Effector memory CD4-positive, alpha-beta T cell (primary cell): Measurements from ENCODE around the gene ZFAND2B.

Experiments
- DNase-seq, 3 donors: peaks; one replicate each; pipeline ENCODE4 v3.0.0-alpha.2; 2020
- H3K27ac ChIP-seq: 2 replicates; pipeline ENCODE4 v1.7.0; 2013; ENCODE audit warnings: mild to moderate bottlenecking, low read length, moderate library complexity; ENCODE audit not compliant: insufficient read depth, poor library complexity, severe bottlenecking
- H3K27me3 ChIP-seq: replicated peaks from 2 replicates; pipeline ENCODE4 v1.7.0; 2013; ENCODE audit warnings: mild to moderate bottlenecking, low read length; ENCODE audit not compliant: insufficient read depth, control insufficient read depth, poor library complexity, severe bottlenecking
- H3K36me3 ChIP-seq: 2 replicates; pipeline ENCODE4 v1.7.0; 2013; ENCODE audit warnings: mild to moderate bottlenecking, low read length, moderate library complexity; ENCODE audit not compliant: control insufficient read depth, insufficient read depth
- H3K4me1 ChIP-seq: 2 replicates; pipeline ENCODE4 v1.7.0; 2013; ENCODE audit warnings: low read length, mild to moderate bottlenecking; ENCODE audit not compliant: control insufficient read depth, insufficient read depth, poor library complexity, severe bottlenecking
- H3K4me3 ChIP-seq: 2 replicates; pipeline ENCODE4 v1.7.0; 2013; ENCODE audit warnings: low read length, low read depth, mild to moderate bottlenecking; ENCODE audit not compliant: insufficient read depth, poor library complexity, severe bottlenecking
- H3K9me3 ChIP-seq: 2 replicates; pipeline ENCODE4 v1.7.0; 2013; ENCODE audit warnings: mild to moderate bottlenecking, low read length, moderate library complexity; ENCODE audit not compliant: control insufficient read depth

Gene ZFAND2B

GRCh38 chr2:219245148-219245898, 38.7 kb downstream of the ZFAND2B start, which contains the start of the genes GLB1L and STK16:
GLB1L (minus strand) TSS chr2:219245444; CDS start chr2:219243573, 1,871 bp downstream.
STK16 (plus strand) TSS chr2:219245479; CDS start chr2:219246000, 521 bp downstream.
- Histone ChIP-seq H3K9me3 (no peaks in the 10 kb centered on the region), H3K27ac (peak within 1 kb of the TSS; percentile 95), H3K4me3 (peak within 1 kb of the TSS; percentile 93), H3K27me3 (no peaks in the 10 kb centered on the region), H3K36me3 (peaks cover 7% of the 10 kb centered on the region), H3K4me1 (peaks cover 54% of the 10 kb centered on the region)
- peak; percentile 70 to 80 (median 78) for DNase-seq

- Histone ChIP-seq H3K4me3 (peak overlapping the region; percentile 93), H3K36me3 (peaks cover 12% of the 10 kb centered on the region), H3K4me1 (peaks cover 58% of the 10 kb centered on the region), H3K27ac (peak overlapping the region; percentile 95), H3K27me3 (no peaks in the 10 kb centered on the region), H3K9me3 (no peaks in the 10 kb centered on the region)
- DNase-seq = no peak
Observed at GRCh38 chr2:219245899-219246230, 39.3 kb downstream of the ZFAND2B start.

DNA sequence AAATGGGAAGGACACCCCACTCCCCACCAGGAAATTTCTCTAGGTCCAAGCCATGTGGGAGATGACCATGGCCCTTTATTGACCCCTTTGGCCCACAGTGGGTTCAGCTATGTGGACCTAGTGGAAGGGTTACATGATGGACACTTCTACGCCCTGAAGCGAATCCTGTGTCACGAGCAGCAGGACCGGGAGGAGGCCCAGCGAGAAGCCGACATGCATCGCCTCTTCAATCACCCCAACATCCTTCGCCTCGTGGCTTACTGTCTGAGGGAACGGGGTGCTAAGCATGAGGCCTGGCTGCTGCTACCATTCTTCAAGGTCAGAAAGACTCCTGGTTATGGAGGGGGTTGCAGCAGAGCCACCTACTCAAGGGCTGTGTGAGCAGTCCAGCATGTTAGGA, 40.0 kb downstream of the ZFAND2B start:
- Histone ChIP-seq H3K9me3 (no peaks in the 10 kb centered on the region), H3K4me1 (peaks cover 64% of the 10 kb centered on the region), H3K27me3 (no peaks in the 10 kb centered on the region), H3K36me3 (peaks cover 12% of the 10 kb centered on the region), H3K4me3 (no peak overlapping the region), H3K27ac (peak overlapping the region; percentile 95)
- DNase-seq = no peak

GRCh38 chr2:219247678-219248642, 41.4 kb downstream of the ZFAND2B start:
- peak overlapping the region; percentile 69 for H3K27ac ChIP-seq
- peaks cover 75% of the 10 kb centered on the region for H3K4me1 ChIP-seq
- peak; percentile 51 to 63 (median 59) for DNase-seq

DNA sequence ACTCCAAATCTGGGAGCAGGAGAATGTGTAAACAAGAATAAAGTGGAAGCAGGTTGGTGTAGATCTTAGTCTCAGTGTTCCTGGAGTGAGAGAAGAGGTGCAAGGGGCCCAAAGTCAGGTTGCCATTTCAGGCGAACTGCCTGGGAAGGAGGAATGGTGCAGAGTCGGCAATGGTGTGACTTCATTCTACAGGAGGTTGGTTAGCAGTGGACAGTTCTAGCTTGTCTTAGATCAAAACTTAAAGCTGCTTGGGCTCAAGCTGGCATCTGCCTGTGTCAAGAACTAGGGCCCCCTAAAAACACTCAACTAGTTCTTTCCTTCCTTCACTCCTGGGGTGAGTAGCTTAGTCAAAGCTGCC, 42.2 kb downstream of the ZFAND2B start:
- H3K27me3 ChIP-seq = no peaks in the 10 kb centered on the region
- no peak for DNase-seq
- peak overlapping the region; percentile 43 for H3K4me3 ChIP-seq
- no peaks in the 10 kb centered on the region for H3K9me3 ChIP-seq
- H3K27ac ChIP-seq = peak overlapping the region; percentile 69
- peaks cover 12% of the 10 kb centered on the region for H3K36me3 ChIP-seq
- peaks cover 75% of the 10 kb centered on the region for H3K4me1 ChIP-seq

More at GRCh38 chr2:219247678-219248642, 41.4 kb downstream of the ZFAND2B start:
- Histone ChIP-seq H3K9me3 (no peaks in the 10 kb centered on the region), H3K27me3 (no peaks in the 10 kb centered on the region), H3K4me3 (peak overlapping the region; percentile 37), H3K36me3 (peaks cover 12% of the 10 kb centered on the region)

DNA sequence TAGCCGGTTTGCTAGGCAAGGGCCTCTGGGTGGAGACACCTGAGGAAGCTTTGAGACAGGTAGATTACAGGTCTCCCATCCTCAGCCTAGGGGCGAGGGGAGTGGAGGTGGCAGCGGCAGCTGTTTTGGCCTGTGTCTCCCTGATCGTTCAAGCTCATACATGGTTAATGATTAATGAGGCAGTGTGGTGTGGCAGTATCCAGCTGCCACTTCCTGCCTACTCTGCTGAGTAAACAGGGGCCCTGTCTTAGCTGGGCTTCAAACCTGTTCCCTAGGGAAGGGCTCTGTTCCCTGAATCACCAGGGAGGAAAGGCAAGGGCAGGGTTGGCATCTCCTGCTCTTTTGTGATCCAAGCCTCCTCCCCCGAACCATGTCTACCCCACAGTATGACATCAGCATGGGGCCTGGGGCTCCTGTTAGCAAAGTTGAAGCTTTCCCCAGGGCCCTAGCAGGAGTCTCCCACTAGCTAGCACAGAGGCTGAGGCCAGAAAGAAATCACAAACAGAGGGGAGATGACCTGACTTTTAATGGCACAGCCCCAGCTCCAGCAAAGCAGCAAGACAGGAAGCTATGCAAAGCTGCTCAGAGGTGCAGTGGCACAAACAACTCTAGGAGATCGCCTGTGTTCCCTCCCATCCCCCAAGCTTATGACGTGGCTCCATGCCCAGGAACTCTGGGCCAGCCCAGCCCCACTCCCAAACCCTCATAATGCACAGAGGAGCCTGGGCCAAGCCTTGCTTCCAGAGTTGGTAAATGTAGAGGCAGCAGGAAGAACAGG, 42.8 kb downstream of the ZFAND2B start:
- DNase-seq = peak in 1 of 3 donors; percentile 47
- H3K36me3 ChIP-seq = peaks cover 12% of the 10 kb centered on the region
- peaks cover 75% of the 10 kb centered on the region for H3K4me1 ChIP-seq
- H3K27me3 ChIP-seq = no peaks in the 10 kb centered on the region
- H3K4me3 ChIP-seq = peak overlapping the region; percentile 43
- peak overlapping the region; percentile 69 for H3K27ac ChIP-seq
- H3K9me3 ChIP-seq = no peaks in the 10 kb centered on the region

DNA sequence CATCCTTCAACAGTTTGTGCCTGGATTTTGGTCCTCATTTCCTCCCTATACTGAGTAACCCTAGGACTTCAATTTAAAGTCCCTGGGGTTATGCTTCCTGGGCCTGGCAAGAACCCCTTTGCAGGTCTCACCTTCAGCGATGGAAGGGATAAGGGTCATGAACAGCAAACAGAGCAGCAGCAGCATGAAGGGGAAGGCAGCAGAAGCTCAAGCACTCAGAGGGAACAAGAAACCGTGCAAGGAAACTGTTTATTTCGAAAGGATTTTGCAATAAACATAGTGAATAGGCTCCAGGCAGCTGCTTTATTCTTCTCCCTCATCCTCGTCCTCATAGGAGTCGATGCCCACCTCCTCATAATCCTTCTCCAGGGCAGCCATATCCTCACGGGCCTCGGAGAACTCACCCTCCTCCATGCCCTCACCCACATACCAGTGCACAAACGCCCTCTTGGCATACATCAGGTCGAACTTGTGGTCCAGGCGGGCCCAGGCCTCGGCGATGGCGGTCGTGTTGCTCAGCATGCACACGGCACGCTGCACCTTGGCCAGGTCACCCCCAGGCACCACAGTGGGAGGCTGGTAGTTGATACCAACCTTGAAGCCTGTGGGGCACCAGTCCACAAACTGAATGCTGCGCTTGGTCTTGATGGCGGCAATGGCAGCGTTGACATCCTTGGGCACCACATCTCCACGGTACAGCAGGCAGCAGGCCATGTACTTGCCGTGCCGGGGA, 43.6 kb downstream of the ZFAND2B start:
- no peaks in the 10 kb centered on the region for H3K27me3 ChIP-seq
- DNase-seq = no peak
- H3K27ac ChIP-seq = peak overlapping the region; percentile 69
- H3K4me1 ChIP-seq = peaks cover 67% of the 10 kb centered on the region
- H3K36me3 ChIP-seq = peaks cover 12% of the 10 kb centered on the region
- H3K4me3 ChIP-seq = peak overlapping the region; percentile 43
- no peaks in the 10 kb centered on the region for H3K9me3 ChIP-seq

- Histone ChIP-seq H3K27me3 (no peaks in the 10 kb centered on the region), H3K27ac (peak overlapping the region; percentile 94), H3K4me3 (peak overlapping the region; percentile 87), H3K36me3 (peaks cover 12% of the 10 kb centered on the region), H3K4me1 (peaks cover 57% of the 10 kb centered on the region), H3K9me3 (no peaks in the 10 kb centered on the region)
- no peak for DNase-seq
Observed at GRCh38 chr2:219251656-219252055, 45.1 kb downstream of the ZFAND2B start.

DNA sequence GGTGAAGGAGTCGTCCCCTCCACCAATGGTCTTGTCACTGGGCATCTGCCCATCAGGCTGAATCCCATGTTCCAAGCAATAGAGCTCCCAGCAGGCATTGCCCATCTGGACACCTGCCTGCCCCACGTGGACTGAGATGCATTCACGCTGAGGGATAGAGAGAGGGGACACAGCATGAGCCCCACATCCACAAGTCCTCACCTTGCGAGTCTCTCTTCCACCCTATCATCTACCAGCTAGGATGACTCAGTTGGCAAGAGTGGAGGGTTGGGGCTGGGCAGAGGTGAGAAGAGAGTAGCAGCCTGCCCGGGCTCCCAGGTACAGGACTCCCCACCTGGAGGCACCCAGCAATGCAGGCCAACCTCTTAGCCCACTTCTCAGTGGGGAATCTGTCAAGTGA, 45.5 kb downstream of the ZFAND2B start:
- Histone ChIP-seq H3K36me3 (peaks cover 12% of the 10 kb centered on the region), H3K27ac (peak overlapping the region; percentile 94), H3K27me3 (no peaks in the 10 kb centered on the region), H3K9me3 (no peaks in the 10 kb centered on the region), H3K4me3 (peak overlapping the region; percentile 87), H3K4me1 (peaks cover 53% of the 10 kb centered on the region)
- DNase-seq = peak in 1 of 3 donors; percentile 26
